Mucosa of stomach (tissue), 1 donor: Measurements from ENCODE around the gene ZFR.
"Not testable (repeated sequence)": the region's sequence is repeated elsewhere in the genome, so short reads cannot be mapped to it uniquely, and the experiment has no call there.

Experiments used
- H3K27me3 ChIP-seq: one replicate; pipeline ENCODE4 v1.7.0; 2013; ENCODE audit warnings: mild to moderate bottlenecking, low read length; ENCODE audit not compliant: control insufficient read depth, insufficient read depth
- H3K36me3 ChIP-seq: one replicate; pipeline ENCODE4 v1.7.0; 2013; ENCODE audit warnings: low read length; ENCODE audit not compliant: control insufficient read depth, insufficient read depth
- H3K4me1 ChIP-seq: one replicate; pipeline ENCODE4 v1.7.0; 2013; ENCODE audit warnings: mild to moderate bottlenecking, low read length; ENCODE audit not compliant: control insufficient read depth, insufficient read depth
- H3K4me3 ChIP-seq: one replicate; pipeline ENCODE4 v1.7.0; 2013; ENCODE audit warnings: low read length
- H3K9ac ChIP-seq: one replicate; pipeline ENCODE4 v1.7.0; 2013; ENCODE audit warnings: mild to moderate bottlenecking, low read length, moderate library complexity
- H3K9me3 ChIP-seq: one replicate; pipeline ENCODE4 v1.7.0; 2013; ENCODE audit warnings: mild to moderate bottlenecking, low read length, moderate library complexity; ENCODE audit not compliant: control insufficient read depth
- donor health status: Pancreatic carcinoma.

The ZFR gene

DNA sequence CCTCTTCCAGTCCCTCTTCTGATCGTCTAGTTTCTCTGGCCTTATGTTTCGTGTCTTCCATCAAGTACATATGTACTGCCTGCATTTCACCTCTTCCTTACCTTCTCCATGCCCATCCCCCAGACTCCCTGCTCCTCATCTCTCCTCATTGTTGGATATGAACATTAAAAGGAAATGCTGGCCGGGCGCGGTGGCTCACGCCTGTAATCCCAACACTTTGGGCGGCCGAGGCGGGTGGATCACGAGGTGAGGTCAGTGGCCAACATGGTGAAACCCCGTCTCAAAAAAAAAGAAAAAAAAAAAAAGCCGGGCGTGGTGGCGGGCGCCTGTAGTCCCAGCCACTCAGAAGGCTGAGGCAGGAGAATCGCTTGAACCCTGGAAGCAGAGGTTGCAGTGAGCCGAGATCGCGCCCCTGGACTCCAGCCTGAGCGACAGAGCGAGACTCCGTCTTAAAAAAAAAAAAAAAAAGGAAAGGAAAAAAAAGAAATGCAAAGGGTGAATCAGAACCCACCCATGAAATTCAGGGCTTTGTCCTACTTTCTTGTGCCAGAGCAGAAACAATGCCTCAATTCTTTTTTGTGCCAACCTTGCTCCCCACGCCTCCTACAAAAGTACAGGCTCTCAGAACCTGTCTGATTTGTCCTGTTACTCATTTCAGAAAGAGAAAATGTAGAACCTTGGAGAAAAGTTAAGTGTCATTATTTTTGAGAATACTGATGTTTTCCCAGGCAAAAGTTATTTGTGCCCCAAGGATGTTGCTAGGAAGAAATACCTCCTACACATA, 1.5 kb upstream of the ZFR start:
- Histone ChIP-seq H3K4me1 (peaks cover 26% of the 10 kb centered on the region), H3K4me3 (no peak overlapping the region), H3K9ac (no peak overlapping the region)

DNA sequence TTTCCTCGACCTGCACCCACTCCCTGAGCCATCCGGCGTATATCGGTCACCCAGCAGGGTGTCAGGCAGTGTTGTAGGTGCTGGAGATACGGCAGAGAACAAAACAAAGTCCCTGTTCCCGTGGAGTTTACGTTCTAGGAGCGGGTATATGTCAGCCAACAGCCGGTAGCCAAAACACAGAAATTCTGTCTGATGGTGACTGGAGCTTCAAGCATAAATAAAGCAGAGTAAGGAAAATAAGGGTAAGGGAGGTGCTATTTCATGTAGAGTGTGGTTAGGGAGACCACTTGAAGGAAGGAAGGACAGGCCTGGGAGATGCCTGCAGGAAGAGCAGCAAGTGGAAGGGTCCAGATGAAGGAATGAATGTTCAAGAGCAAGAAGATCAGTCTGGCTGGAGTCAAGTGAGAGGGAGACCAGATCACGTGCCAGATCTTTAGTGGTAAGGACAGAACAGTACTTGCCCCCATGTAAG, 783 bp upstream of the ZFR start:
- no peaks in the 10 kb centered on the region for H3K36me3 ChIP-seq
- no peak overlapping the region for H3K4me3 ChIP-seq
- H3K9me3 ChIP-seq = no peaks in the 10 kb centered on the region
- no peak overlapping the region for H3K9ac ChIP-seq
- no peaks in the 10 kb centered on the region for H3K27me3 ChIP-seq
- peaks cover 26% of the 10 kb centered on the region for H3K4me1 ChIP-seq

More for the DNA sequence above, 1.5 kb upstream of the ZFR start:
- Histone ChIP-seq H3K9me3 (no peaks in the 10 kb centered on the region), H3K27me3 (no peaks in the 10 kb centered on the region), H3K36me3 (no peaks in the 10 kb centered on the region)

- Histone ChIP-seq H3K36me3 (no peaks in the 10 kb centered on the region), H3K27me3 (no peaks in the 10 kb centered on the region), H3K4me1 (peaks cover 36% of the 10 kb centered on the region), H3K9ac (peak overlapping the region; percentile 95), H3K9me3 (no peaks in the 10 kb centered on the region), H3K4me3 (peak overlapping the region; percentile 65)
These were observed 754 bp downstream of the ZFR start for GRCh38 chr5:32443541-32444430.

DNA sequence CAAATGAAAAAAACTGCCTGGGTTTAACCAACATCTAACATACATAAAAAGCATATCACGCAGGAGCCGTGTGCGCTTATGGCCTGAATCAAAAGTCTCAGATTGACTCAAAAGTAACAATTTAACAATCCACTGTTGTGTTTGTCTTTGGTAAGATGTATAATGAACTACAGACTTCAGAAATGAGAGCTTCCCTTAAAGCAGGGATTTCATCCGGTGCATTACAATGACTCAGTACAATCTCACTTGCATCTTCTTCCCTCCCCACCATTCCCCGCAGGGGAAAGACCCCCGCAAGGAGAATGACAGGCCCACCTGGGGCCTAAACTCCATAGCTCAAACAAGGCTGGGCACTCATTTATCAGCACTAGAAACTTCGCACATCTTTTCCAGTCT, 1.4 kb downstream of the ZFR start:
- H3K9ac ChIP-seq = peak overlapping the region; percentile 74
- no peaks in the 10 kb centered on the region for H3K27me3 ChIP-seq
- H3K4me1 ChIP-seq = peaks cover 36% of the 10 kb centered on the region
- peak overlapping the region; percentile 35 for H3K4me3 ChIP-seq
- H3K9me3 ChIP-seq = no peaks in the 10 kb centered on the region
- H3K36me3 ChIP-seq = no peaks in the 10 kb centered on the region

GRCh38 chr5:32439086-32439642, 5.4 kb downstream of the ZFR start:
- no peaks in the 10 kb centered on the region for H3K9me3 ChIP-seq
- H3K27me3 ChIP-seq = no peaks in the 10 kb centered on the region
- H3K4me1 ChIP-seq = peaks cover 22% of the 10 kb centered on the region
- no peak overlapping the region for H3K9ac ChIP-seq
- H3K4me3 ChIP-seq = no peak overlapping the region
- H3K36me3 ChIP-seq = no peaks in the 10 kb centered on the region

DNA sequence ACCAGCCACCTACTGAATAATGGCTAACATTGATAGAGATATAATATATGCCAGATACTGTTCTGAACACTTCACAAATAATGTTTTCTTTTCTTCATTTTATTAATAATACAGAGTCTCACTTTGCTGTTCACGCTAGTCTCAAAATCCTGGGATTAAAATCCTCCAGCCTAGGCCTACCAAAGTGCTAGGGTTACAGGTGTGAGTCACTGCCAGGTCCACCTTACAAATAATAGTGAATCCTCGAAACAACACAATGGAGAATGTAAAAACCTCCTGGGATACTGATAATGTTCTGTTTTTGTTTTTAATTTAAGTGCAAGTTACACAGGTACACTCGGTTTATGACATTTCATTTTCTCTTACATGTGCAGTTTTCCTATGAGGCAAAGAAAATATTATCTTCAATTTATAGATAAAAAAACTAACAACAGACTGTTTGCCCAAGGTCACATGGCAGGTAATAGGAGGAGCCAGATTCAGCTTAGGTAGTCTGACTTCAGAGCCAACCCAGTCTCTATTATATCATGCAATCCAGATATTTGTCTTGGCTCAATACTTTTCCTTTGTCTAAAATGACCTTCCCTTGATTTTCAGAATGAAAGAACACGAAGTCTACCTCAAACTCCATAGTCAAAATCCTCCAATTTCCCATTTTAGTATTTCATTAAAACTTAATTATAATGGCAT, 7.8 kb downstream of the ZFR start:
- peaks cover 15% of the 10 kb centered on the region for H3K4me1 ChIP-seq
- no peak overlapping the region for H3K4me3 ChIP-seq
- H3K36me3 ChIP-seq = no peaks in the 10 kb centered on the region
- H3K27me3 ChIP-seq = no peaks in the 10 kb centered on the region
- no peak overlapping the region for H3K9ac ChIP-seq
- H3K9me3 ChIP-seq = no peaks in the 10 kb centered on the region

- no peak overlapping the region for H3K9ac ChIP-seq
- H3K36me3 ChIP-seq = no peaks in the 10 kb centered on the region
- H3K4me3 ChIP-seq = no peak overlapping the region
- peaks cover 15% of the 10 kb centered on the region for H3K4me1 ChIP-seq
- no peaks in the 10 kb centered on the region for H3K9me3 ChIP-seq
- no peaks in the 10 kb centered on the region for H3K27me3 ChIP-seq
These were observed 9.2 kb downstream of the ZFR start for GRCh38 chr5:32435383-32435782.

- Histone ChIP-seq H3K4me1 (peaks cover 8% of the 10 kb centered on the region), H3K4me3 (no peak overlapping the region), H3K36me3 (no peaks in the 10 kb centered on the region), H3K9ac (no peak overlapping the region), H3K9me3 (no peaks in the 10 kb centered on the region), H3K27me3 (no peaks in the 10 kb centered on the region)
These were observed 10.3 kb downstream of the ZFR start for GRCh38 chr5:32434221-32434620.

DNA sequence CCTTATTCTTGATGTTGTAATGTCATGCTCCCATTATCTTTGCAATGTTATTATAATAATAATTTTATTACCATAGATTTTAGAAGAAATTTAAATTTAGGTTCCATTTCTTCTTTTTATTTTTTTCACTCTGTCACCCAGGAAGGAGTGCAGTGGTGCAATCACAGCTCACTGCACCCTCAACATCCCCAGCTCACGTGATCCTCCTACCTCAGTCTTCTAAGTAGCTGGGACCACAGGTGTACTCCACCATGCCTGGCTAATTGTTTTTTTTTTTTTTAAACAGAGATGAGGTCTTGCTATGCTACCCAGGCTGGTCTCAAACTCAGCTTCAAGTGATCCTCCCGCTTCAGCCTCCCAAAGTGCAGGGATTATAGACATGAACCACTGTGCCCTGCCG, 11.9 kb downstream of the ZFR start:
- Histone ChIP-seq H3K9me3 (no peaks in the 10 kb centered on the region), H3K27me3 (no peaks in the 10 kb centered on the region), H3K4me3 (no peak overlapping the region), H3K4me1 (peaks cover 5% of the 10 kb centered on the region), H3K36me3 (peaks cover 4% of the 10 kb centered on the region), H3K9ac (no peak overlapping the region)

DNA sequence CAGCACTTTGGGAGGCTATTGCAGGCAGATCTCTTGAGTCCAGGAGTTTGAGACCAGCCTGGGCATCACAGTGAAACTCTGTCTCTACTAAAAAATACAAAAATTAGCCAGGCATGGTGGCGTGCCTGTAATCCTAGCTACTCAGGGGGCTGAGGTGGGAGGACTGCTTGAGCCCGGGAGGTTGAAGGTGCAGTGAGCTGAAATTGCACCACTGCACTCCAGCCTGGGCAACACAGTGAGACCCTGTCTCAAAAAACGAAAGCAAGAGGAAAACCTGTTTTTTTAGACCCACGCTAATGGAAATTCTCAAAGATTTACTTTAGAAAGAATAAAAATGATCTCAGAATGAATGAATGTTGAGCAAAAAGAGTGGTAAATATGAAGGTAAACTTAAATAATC, 13.7 kb downstream of the ZFR start:
- H3K9me3 ChIP-seq, H3K4me1 ChIP-seq, H3K36me3 ChIP-seq, H3K27me3 ChIP-seq, H3K9ac ChIP-seq, H3K4me3 ChIP-seq: not testable (repeated sequence)

GRCh38 chr5:32428426-32428825, 16.1 kb downstream of the ZFR start:
- Histone ChIP-seq H3K9ac (no peak overlapping the region), H3K27me3 (no peaks in the 10 kb centered on the region), H3K36me3 (peaks cover 4% of the 10 kb centered on the region), H3K9me3 (no peaks in the 10 kb centered on the region), H3K4me3 (no peak overlapping the region), H3K4me1 (no peaks in the 10 kb centered on the region)
